NCI-H2227 (cell line): ENCODE measurements around the gene ARNT2.

Experiments
- DNase-seq: peaks from one replicate; lab custom pipeline; 2025; ENCODE audit not compliant: unreplicated experiment; lab: John Stamatoyannopoulos, UW

ARNT2 gene

GRCh38 chr15:80609512-80609946 is 205.3 kb downstream of the ARNT2 start:
- peak; percentile 2 for DNase-seq

GRCh38 chr15:80611543-80612080 is 207.4 kb downstream of the ARNT2 start:
- DNase-seq, result no peak

- no peak for DNase-seq
Measured at GRCh38 chr15:80612118-80612823, 208.1 kb downstream of the ARNT2 start.

GRCh38 chr15:80613762-80614365 is 209.7 kb downstream of the ARNT2 start:
- no peak for DNase-seq

GRCh38 chr15:80614711-80615360 is 210.7 kb downstream of the ARNT2 start:
- DNase-seq, result no peak

- no peak for DNase-seq
Measured at GRCh38 chr15:80615361-80615736, 211.2 kb downstream of the ARNT2 start.

GRCh38 chr15:80615783-80616391 is 211.7 kb downstream of the ARNT2 start:
- peak; percentile 83 for DNase-seq

GRCh38 chr15:80618685-80619400 is 214.7 kb downstream of the ARNT2 start:
- no peak for DNase-seq

GRCh38 chr15:80619680-80620079 is 215.5 kb downstream of the ARNT2 start:
- no peak for DNase-seq

GRCh38 chr15:80620141-80620540 is 216.0 kb downstream of the ARNT2 start:
- no peak for DNase-seq

- DNase-seq, result no peak
Measured at GRCh38 chr15:80620931-80621330, 216.7 kb downstream of the ARNT2 start.

GRCh38 chr15:80626643-80627120 is 222.5 kb downstream of the ARNT2 start:
- DNase-seq, result no peak

GRCh38 chr15:80629355-80629754 is 225.2 kb downstream of the ARNT2 start:
- no peak for DNase-seq

- DNase-seq, result no peak
Measured at GRCh38 chr15:80630981-80631380, 226.8 kb downstream of the ARNT2 start.

GRCh38 chr15:80633221-80633620 is 229.0 kb downstream of the ARNT2 start:
- DNase-seq, result no peak

- no peak for DNase-seq
Measured at GRCh38 chr15:80635953-80636352, 231.8 kb downstream of the ARNT2 start.

GRCh38 chr15:80636675-80637074 is 232.5 kb downstream of the ARNT2 start:
- DNase-seq, result no peak

GRCh38 chr15:80637747-80638146 is 233.6 kb downstream of the ARNT2 start:
- no peak for DNase-seq

- no peak for DNase-seq
Measured at GRCh38 chr15:80638553-80639167, 234.5 kb downstream of the ARNT2 start.

- no peak for DNase-seq
Measured at GRCh38 chr15:80639168-80639555, 235.0 kb downstream of the ARNT2 start.
